ENCODE results near the gene TPD52L2.

The TPD52L2 gene

GRCh38 chr20:63895952-63896263 is 30.8 kb downstream of the TPD52L2 start:
- Histone ChIP-seq H3K4me2 (ENCODE audit: low read depth, low read length, poor library complexity, severe bottlenecking) (peak overlapping the region; percentile 90), H3K4me1 (ENCODE audit: insufficient read depth, low read length, poor library complexity, severe bottlenecking) (peaks cover 27% of the 10 kb centered on the region), H3K27me3 (ENCODE audit: insufficient read depth, low read length, poor library complexity, severe bottlenecking) (no peaks in the 10 kb centered on the region), H2AFZ (ENCODE audit: low read length) (no peak overlapping the region), H3K9me2 (replicated peaks; ENCODE audit: low read depth, low read length) (no peaks in the 10 kb centered on the region), H3F3A (ENCODE audit: low read depth) (peaks cover 12% of the 10 kb centered on the region; the same call in 1 of the 2 replicates), H3K36me3 (ENCODE audit: insufficient read depth, low read length) (peaks cover 7% of the 10 kb centered on the region; the same call in 1 of the 2 replicates), H4K20me1 (ENCODE audit: insufficient read depth, low read length, poor library complexity, severe bottlenecking) (peaks cover 45% of the 10 kb centered on the region), H3K79me2 (ENCODE audit: insufficient read depth, low read length) (peaks cover 56% of the 10 kb centered on the region), H3K4me3 (ENCODE audit: low read length, poor library complexity, severe bottlenecking) (peak overlapping the region; percentile 85), H3K9ac (ENCODE audit: low read depth, low read length, poor library complexity, severe bottlenecking) (peak overlapping the region; percentile 85), H3K9me3 (ENCODE audit: insufficient read depth, low read depth, low read length) (no peaks in the 10 kb centered on the region)
- TF ChIP-seq, protein P1, sequence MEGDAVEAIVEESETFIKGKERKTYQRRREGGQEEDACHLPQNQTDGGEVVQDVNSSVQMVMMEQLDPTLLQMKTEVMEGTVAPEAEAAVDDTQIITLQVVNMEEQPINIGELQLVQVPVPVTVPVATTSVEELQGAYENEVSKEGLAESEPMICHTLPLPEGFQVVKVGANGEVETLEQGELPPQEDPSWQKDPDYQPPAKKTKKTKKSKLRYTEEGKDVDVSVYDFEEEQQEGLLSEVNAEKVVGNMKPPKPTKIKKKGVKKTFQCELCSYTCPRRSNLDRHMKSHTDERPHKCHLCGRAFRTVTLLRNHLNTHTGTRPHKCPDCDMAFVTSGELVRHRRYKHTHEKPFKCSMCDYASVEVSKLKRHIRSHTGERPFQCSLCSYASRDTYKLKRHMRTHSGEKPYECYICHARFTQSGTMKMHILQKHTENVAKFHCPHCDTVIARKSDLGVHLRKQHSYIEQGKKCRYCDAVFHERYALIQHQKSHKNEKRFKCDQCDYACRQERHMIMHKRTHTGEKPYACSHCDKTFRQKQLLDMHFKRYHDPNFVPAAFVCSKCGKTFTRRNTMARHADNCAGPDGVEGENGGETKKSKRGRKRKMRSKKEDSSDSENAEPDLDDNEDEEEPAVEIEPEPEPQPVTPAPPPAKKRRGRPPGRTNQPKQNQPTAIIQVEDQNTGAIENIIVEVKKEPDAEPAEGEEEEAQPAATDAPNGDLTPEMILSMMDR (conservative IDR thresholded peaks at IDR 0.05; ENCODE audit: low read length): no peak
- no peak for TF ChIP-seq EZH2phosphoT487 (IDR thresholded peaks at IDR 0.05; ENCODE audit: borderline replicate concordance)

DNA sequence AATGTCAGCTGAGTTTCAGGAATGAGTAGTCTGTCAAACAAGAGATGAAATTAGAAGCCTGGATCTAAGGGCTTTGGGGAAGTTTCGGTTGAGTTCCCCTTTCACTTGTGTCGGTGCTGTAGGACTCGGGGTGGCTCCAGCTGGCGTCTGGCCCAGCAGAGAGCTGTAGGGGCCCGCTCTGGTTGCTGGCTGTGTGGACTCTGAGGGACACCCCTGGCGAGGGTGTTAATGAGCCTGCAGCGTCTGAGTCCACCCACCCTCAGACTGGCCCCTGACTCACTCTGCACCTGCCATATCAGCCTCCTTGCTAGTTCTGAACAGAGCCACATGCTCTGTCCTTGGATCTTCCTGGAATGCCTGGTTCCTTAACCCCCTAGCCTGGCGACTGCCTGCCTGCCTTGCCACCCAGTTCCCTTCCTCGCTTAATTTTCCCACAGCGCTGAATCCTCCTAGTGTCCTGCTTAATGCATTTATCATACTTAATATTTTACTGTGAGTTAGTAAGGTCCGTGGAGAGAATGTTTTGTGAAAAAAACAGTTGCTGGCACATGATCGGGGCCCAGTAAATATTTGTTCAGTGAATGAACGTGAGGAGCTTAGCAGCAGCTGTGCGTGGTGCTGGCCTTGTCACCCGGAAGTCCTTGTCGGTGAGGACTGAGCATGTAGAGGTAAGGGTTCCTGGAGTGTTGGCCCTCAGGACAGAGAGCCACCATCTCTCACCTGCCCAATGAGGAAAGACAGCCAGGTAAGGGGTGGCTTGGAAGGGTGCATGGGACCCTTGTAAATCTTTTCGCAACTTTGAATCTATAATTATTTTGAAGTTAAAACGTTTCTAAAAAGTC is 31.4 kb downstream of the TPD52L2 start:
- TF ChIP-seq EZH2phosphoT487 (IDR thresholded peaks at IDR 0.05; ENCODE audit: borderline replicate concordance): no peak
- TF ChIP-seq, protein P1 (conservative IDR thresholded peaks at IDR 0.05; ENCODE audit: low read length): no peak
- Histone ChIP-seq H4K20me1 (ENCODE audit: insufficient read depth, low read length, poor library complexity, severe bottlenecking) (peaks cover 45% of the 10 kb centered on the region), H3K4me3 (ENCODE audit: low read length, poor library complexity, severe bottlenecking) (peak overlapping the region; percentile 85), H2AFZ (ENCODE audit: low read length) (no peak overlapping the region), H3K36me3 (ENCODE audit: insufficient read depth, low read length) (peaks cover 3% of the 10 kb centered on the region; the same call in 1 of the 2 replicates), H3K79me2 (ENCODE audit: insufficient read depth, low read length) (peaks cover 61% of the 10 kb centered on the region), H3K4me2 (ENCODE audit: low read depth, low read length, poor library complexity, severe bottlenecking) (peak overlapping the region; percentile 90), H3K4me1 (ENCODE audit: insufficient read depth, low read length, poor library complexity, severe bottlenecking) (peaks cover 27% of the 10 kb centered on the region), H3K9me3 (ENCODE audit: insufficient read depth, low read depth, low read length) (no peaks in the 10 kb centered on the region), H3K9me2 (replicated peaks; ENCODE audit: low read depth, low read length) (no peaks in the 10 kb centered on the region), H3F3A (ENCODE audit: low read depth) (peaks cover 12% of the 10 kb centered on the region; the same call in 1 of the 2 replicates), H3K27me3 (ENCODE audit: insufficient read depth, low read length, poor library complexity, severe bottlenecking) (no peaks in the 10 kb centered on the region), H3K9ac (ENCODE audit: low read depth, low read length, poor library complexity, severe bottlenecking) (peak overlapping the region; percentile 85)

DNA sequence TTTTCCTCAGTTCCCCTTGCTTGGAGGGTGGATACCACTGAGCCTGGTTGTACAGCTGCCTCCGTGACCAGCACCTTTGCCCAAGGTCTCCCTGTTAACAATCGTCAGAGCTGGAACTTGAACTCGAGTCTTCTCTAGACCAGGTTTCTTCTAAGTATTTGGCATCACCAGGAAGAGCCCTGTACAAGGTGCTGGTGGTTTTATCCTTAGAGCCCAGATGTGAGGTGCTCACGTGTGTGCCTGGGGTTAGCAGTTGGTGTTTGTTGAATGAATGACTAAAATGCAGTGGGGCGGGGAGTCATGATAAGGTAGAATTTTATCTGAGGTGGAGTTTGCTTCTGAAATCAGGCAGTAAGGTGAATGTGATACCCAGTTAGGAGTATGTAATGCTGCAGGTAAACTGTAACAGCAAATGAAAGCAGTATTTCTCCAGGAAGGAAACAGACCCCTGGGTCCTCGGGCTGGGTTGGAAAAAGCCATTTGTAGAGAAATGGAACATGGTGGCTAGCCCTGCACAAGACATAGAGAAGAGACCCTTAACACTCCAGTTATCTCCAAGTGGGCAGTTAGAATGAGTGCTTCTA is 33.0 kb downstream of the TPD52L2 start:
- TF ChIP-seq EZH2phosphoT487 (IDR thresholded peaks at IDR 0.05; ENCODE audit: borderline replicate concordance): no peak
- TF ChIP-seq, protein P1 (conservative IDR thresholded peaks at IDR 0.05; ENCODE audit: low read length): no peak
- peak overlapping the region; percentile 6 for H3K9ac ChIP-seq (ENCODE audit: low read depth, low read length, poor library complexity, severe bottlenecking)
- H3K79me2 ChIP-seq (ENCODE audit: insufficient read depth, low read length): peaks cover 71% of the 10 kb centered on the region
- peaks cover 49% of the 10 kb centered on the region for H4K20me1 ChIP-seq (ENCODE audit: insufficient read depth, low read length, poor library complexity, severe bottlenecking)
- H3K9me3 ChIP-seq (ENCODE audit: insufficient read depth, low read depth, low read length): no peaks in the 10 kb centered on the region
- peaks cover 12% of the 10 kb centered on the region; the same call in 1 of the 2 replicates for H3F3A ChIP-seq (ENCODE audit: low read depth)
- H3K27me3 ChIP-seq (ENCODE audit: insufficient read depth, low read length, poor library complexity, severe bottlenecking): no peaks in the 10 kb centered on the region
- H2AFZ ChIP-seq (ENCODE audit: low read length): no peak overlapping the region
- no peaks in the 10 kb centered on the region for H3K9me2 ChIP-seq (replicated peaks; ENCODE audit: low read depth, low read length)
- no peak overlapping the region for H3K4me3 ChIP-seq (ENCODE audit: low read length, poor library complexity, severe bottlenecking)
- no peaks in the 10 kb centered on the region for H3K36me3 ChIP-seq (ENCODE audit: insufficient read depth, low read length)
- peaks cover 29% of the 10 kb centered on the region for H3K4me1 ChIP-seq (ENCODE audit: insufficient read depth, low read length, poor library complexity, severe bottlenecking)
- H3K4me2 ChIP-seq (ENCODE audit: low read depth, low read length, poor library complexity, severe bottlenecking): peak overlapping the region; percentile 90

All from Loucy (cell line).